Anterior cingulate cortex (tissue), 58 donors: Measurements from ENCODE around the gene LRBA.
"Not testable (repeated sequence)": the region's sequence is repeated elsewhere in the genome, so short reads cannot be mapped to it uniquely, and the experiment has no call there.

Source experiments
- DNase-seq, 58 donors: peaks; one replicate each; lab custom pipeline; 2025; lab: John Stamatoyannopoulos, UW

LRBA gene

GRCh38 chr4:150769248-150769647 is 245.8 kb downstream of the LRBA start:
- DNase-seq: no peak

GRCh38 chr4:150768497-150768896 is 246.6 kb downstream of the LRBA start:
- DNase-seq: no peak

GRCh38 chr4:150765216-150765615 is 249.9 kb downstream of the LRBA start:
- DNase-seq: no peak

- DNase-seq: no peak
Observed at GRCh38 chr4:150751648-150752047, 263.4 kb downstream of the LRBA start.

- DNase-seq: no peak
Observed at GRCh38 chr4:150750824-150751223, 264.3 kb downstream of the LRBA start.

GRCh38 chr4:150746156-150746555 is 268.9 kb downstream of the LRBA start:
- no peak for DNase-seq

- no peak for DNase-seq
Observed at GRCh38 chr4:150744570-150744969, 270.5 kb downstream of the LRBA start.

- no peak for DNase-seq
Observed at GRCh38 chr4:150743564-150744342, 271.3 kb downstream of the LRBA start.

GRCh38 chr4:150742930-150743329 is 272.2 kb downstream of the LRBA start:
- DNase-seq: not testable (repeated sequence)

- no peak for DNase-seq
Observed at GRCh38 chr4:150739591-150739990, 275.5 kb downstream of the LRBA start.

- DNase-seq: no peak
Observed at GRCh38 chr4:150725957-150726523, 289.0 kb downstream of the LRBA start.

- DNase-seq: no peak
Observed at GRCh38 chr4:150723727-150724411, 291.2 kb downstream of the LRBA start.

GRCh38 chr4:150722908-150723362 is 292.1 kb downstream of the LRBA start:
- no peak for DNase-seq

GRCh38 chr4:150720973-150721518 is 294.0 kb downstream of the LRBA start:
- DNase-seq: no peak

- no peak for DNase-seq
Observed at GRCh38 chr4:150717952-150718351, 297.1 kb downstream of the LRBA start.

- DNase-seq: no peak
Observed at GRCh38 chr4:150714462-150715438, 300.3 kb downstream of the LRBA start.

GRCh38 chr4:150713251-150713650 is 301.8 kb downstream of the LRBA start:
- DNase-seq: no peak

GRCh38 chr4:150710770-150711375 is 304.2 kb downstream of the LRBA start:
- no peak for DNase-seq

GRCh38 chr4:150708004-150708403 is 307.1 kb downstream of the LRBA start:
- DNase-seq: no peak

- DNase-seq: no peak
Observed at GRCh38 chr4:150699599-150699998, 315.5 kb downstream of the LRBA start.
